ENCODE measurements around the gene RNASET2.

Gene RNASET2

DNA sequence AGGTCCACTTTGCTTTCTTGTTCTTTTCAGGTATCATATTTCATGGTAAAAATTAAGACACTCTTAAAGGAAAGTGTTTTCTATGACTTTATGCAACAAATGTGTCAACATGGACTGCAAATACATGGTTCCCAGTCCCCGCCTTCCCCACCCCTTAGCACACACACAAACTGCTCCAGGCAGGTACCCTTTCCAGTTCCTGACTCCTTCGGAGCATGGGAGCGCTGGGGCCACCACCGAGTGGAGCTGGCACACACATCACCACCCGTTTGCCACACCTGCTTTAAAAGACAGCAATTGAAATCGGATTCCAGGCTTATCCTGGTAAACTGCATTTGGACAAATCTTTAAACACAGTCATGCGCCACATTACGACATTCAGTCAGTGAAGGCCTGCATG lies 22.2 kb downstream of the RNASET2 start:
- TF ChIP-seq, protein P1, sequence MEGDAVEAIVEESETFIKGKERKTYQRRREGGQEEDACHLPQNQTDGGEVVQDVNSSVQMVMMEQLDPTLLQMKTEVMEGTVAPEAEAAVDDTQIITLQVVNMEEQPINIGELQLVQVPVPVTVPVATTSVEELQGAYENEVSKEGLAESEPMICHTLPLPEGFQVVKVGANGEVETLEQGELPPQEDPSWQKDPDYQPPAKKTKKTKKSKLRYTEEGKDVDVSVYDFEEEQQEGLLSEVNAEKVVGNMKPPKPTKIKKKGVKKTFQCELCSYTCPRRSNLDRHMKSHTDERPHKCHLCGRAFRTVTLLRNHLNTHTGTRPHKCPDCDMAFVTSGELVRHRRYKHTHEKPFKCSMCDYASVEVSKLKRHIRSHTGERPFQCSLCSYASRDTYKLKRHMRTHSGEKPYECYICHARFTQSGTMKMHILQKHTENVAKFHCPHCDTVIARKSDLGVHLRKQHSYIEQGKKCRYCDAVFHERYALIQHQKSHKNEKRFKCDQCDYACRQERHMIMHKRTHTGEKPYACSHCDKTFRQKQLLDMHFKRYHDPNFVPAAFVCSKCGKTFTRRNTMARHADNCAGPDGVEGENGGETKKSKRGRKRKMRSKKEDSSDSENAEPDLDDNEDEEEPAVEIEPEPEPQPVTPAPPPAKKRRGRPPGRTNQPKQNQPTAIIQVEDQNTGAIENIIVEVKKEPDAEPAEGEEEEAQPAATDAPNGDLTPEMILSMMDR (IDR thresholded peaks at IDR 0.05): no peak

DNA sequence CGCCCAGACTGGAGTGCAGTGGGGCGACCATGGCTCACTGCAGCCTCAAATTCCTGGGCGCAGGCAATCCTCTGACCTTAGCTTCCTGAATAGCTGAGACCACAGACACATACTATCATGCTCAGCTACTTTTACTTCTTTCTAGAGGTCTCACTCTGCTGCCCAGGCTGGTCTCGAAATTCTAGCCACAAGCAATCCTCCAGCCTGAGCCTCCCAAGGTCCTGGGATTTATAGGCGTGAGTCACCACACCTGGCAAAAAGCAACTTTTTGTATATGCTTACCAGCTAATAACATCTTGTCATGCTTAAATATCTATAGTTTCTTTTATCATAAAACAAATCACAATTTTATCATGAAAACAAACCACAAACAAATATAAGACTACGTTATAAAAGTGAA lies 23.0 kb downstream of the RNASET2 start:
- TF ChIP-seq, protein P1 (IDR thresholded peaks at IDR 0.05): no peak

DNA sequence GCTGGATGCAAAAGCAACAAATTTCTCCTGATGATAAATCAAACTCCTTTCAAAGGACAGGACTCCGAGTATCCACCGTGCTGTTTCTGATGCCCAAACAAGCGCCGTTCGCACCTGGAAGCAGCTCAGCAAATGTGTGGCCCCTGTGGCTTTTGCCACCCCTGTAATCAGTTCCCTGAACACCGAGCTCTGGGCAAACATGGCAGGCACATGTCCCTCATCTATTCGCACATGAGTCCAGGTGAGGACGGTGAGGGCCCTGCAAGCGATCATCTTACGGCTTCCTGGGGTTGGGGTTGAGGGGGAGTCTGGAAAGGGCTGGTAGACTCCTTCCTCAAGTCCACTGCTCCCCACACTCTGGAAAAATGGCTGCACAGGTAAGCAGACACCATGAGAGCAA lies 23.7 kb downstream of the RNASET2 start:
- TF ChIP-seq, protein P1 (IDR thresholded peaks at IDR 0.05): no peak

DNA sequence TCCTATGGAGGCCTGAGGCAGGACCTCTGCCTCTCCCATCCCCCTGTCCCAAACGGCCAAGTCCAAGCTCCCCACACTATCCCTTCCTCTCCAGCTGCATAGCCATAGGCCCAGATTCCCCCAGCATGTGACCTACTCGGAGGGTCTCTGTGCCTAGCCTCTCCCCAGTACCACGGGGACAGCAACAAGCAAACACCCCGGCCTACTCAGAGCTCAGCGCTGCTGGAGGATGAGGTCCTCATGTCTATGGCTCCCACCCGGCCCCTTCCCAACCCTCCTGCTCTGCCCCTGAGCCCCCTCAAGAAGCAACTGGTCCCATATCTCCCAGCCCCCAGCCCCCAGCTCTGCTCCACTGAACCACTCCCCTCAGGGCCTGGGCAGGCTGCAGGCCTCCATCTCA lies 24.2 kb downstream of the RNASET2 start:
- TF ChIP-seq, protein P1 (IDR thresholded peaks at IDR 0.05): no peak

DNA sequence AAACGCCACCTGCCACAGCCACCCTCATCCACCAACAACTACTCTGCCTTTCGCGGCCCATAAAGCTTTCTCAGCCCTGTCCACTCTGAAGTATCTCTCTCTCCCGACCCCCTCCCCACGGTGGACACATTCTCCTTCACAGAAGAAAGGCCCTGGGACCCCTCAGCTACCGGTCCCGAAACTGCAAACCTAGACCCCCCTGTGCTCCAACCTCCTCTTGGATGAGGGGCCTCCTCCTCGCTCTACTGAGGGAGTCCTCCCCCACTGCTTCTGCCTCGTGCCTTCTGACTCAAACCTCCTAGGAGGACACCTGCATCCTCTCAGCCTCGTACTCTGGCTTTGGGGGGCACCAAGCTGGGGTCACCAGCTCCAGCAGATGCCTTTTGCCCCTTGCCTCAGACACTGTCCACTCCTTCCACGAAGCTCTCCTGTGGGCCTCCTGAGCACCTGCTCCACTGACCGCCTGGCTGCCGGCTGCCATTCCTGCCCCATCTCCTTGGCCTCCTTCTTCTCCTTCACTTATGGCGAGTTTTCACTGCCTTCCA lies 24.9 kb downstream of the RNASET2 start:
- TF ChIP-seq, protein P1 (IDR thresholded peaks at IDR 0.05): no peak

DNA sequence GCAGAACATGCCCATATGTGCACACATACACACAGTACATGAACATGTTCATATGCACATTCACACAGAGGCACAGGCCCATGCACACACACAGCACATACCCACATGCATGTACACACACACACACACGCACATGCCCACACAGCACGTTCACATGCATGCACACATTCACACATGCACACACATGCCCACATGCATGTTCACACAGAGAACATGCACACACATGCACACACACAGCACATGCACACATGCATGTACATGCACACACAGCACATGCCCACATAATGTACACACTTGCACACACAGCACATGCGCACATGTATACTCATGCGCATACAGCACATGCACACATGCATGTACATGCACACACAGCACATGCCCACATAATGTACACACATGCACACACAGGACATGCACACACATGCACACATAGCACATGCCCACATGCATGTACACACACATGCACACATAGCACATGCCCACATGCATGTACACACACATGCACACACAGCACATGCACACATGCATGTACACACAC lies 25.9 kb downstream of the RNASET2 start:
- TF ChIP-seq, protein P1 (IDR thresholded peaks at IDR 0.05): no peak

DNA sequence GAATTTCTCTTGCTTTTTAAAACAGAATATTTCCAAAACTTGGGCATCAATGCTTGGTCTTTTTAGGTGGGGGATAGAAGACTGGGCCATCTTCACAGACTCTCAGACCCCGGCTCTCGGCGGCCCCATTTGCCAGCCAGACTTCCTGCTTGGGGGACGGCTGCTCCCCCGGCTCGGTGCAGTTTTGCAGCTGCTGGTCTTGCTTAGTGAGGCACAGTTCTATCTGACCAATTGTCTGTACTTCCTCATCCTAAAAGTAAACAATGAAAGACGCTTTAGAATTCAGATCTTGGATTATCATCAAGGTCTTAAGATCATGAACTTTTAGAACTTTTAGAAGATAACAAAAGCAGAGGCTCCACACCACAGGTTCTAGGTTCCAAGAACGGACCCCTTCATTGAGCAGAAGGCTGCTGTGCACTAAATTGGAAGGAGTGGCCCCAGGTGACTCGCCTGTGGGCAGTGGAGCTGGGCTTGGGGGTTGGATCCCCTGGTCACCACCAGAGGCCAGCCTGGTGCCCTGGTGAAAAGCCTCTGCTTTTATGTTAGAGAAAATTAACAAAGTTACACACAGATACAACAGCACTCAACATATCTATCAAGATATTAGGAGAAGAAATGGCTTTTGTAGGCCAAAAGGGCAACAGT lies 26.7 kb downstream of the RNASET2 start:
- TF ChIP-seq, protein P1 (IDR thresholded peaks at IDR 0.05): peak; percentile 28; the same call in 1 of the 2 replicates
